GM10847 (cell line): ENCODE measurements around the gene HTRA3.

Source experiments
- POLR2A ChIP-seq: IDR thresholded peaks from 2 replicates; pipeline ENCODE4 v1.6.1; 2011; ENCODE audit not compliant: insufficient read length; ENCODE audit errors: extremely low read depth

HTRA3 gene

GRCh38 chr4:8276358-8277240, 7.0 kb downstream of the HTRA3 start:
- no peak for TF ChIP-seq POLR2A

GRCh38 chr4:8277356-8278008, 7.9 kb downstream of the HTRA3 start:
- TF ChIP-seq POLR2A, result no peak

- no peak for TF ChIP-seq POLR2A
These were observed 8.4 kb downstream of the HTRA3 start for GRCh38 chr4:8278009-8278395.

GRCh38 chr4:8278421-8279287, 9.1 kb downstream of the HTRA3 start:
- TF ChIP-seq POLR2A, result no peak

GRCh38 chr4:8279321-8280157, 10.0 kb downstream of the HTRA3 start:
- TF ChIP-seq POLR2A, result no peak

- no peak for TF ChIP-seq POLR2A
These were observed 10.8 kb downstream of the HTRA3 start for GRCh38 chr4:8280158-8280875.

GRCh38 chr4:8280876-8281440, 11.4 kb downstream of the HTRA3 start:
- no peak for TF ChIP-seq POLR2A

GRCh38 chr4:8281519-8282133, 12.1 kb downstream of the HTRA3 start:
- TF ChIP-seq POLR2A, result no peak

- no peak for TF ChIP-seq POLR2A
These were observed 12.6 kb downstream of the HTRA3 start for GRCh38 chr4:8282134-8282641.

- no peak for TF ChIP-seq POLR2A
These were observed 13.2 kb downstream of the HTRA3 start for GRCh38 chr4:8282742-8283141.

GRCh38 chr4:8283161-8283560, 13.6 kb downstream of the HTRA3 start:
- TF ChIP-seq POLR2A, result no peak

- no peak for TF ChIP-seq POLR2A
These were observed 14.1 kb downstream of the HTRA3 start for GRCh38 chr4:8283631-8284121.

- TF ChIP-seq POLR2A, result no peak
These were observed 14.8 kb downstream of the HTRA3 start for GRCh38 chr4:8284391-8284790.
